H1 (cell line): ENCODE measurements around the gene SERPINB6. TPM values are rescaled to one million over a fixed set of nuclear protein-coding genes. Genes with fewer than 3 reads are reported as not detected.

ENCODE experiments used
- BRCA1 ChIP-seq: IDR thresholded peaks from 2 replicates; pipeline ENCODE4 v1.6.1; 2012; ENCODE audit warnings: low read depth, low read length, improper control_type of control experiment
- CEBPB ChIP-seq: IDR thresholded peaks from 2 replicates; pipeline ENCODE4 v1.6.1; 2012; ENCODE audit warnings: low read depth, low read length
- CHD2 ChIP-seq: IDR thresholded peaks from 2 replicates; pipeline ENCODE4 v1.6.1; 2012; ENCODE audit warnings: low read length, improper control_type of control experiment
- CREB1 ChIP-seq: IDR thresholded peaks from 2 replicates; pipeline ENCODE4 v1.6.1; 2012; ENCODE audit warnings: inconsistent platforms
- EGR1 ChIP-seq: IDR thresholded peaks from 2 replicates; pipeline ENCODE4 v1.6.1; 2011; ENCODE audit warnings: low read depth, low read length, borderline replicate concordance
- FOSL1 ChIP-seq: IDR thresholded peaks from 2 replicates; pipeline ENCODE4 v1.6.1; 2011; ENCODE audit warnings: mild to moderate bottlenecking, low read depth, low read length, moderate library complexity; ENCODE audit not compliant: insufficient read depth
- GABPA ChIP-seq: IDR thresholded peaks from 2 replicates; pipeline ENCODE4 v1.6.1; 2011; ENCODE audit warnings: mild to moderate bottlenecking, low read length, moderate library complexity, borderline replicate concordance; ENCODE audit not compliant: insufficient read depth
- GTF2F1 ChIP-seq: IDR thresholded peaks from 2 replicates; pipeline ENCODE4 v1.6.1; 2012; ENCODE audit warnings: low read depth, low read length, improper control_type of control experiment, borderline replicate concordance
- HDAC6 ChIP-seq: IDR thresholded peaks from one replicate; pipeline ENCODE4 v1.7.1; 2012; ENCODE audit warnings: low read depth, mild to moderate bottlenecking, inconsistent platforms, low read length, moderate library complexity
- JUN ChIP-seq: IDR thresholded peaks from 2 replicates; pipeline ENCODE4 v1.6.1; 2011; ENCODE audit warnings: low read depth, mild to moderate bottlenecking, improper control_type of control experiment, low read length
- JUND ChIP-seq: IDR thresholded peaks from 2 replicates; pipeline ENCODE4 v1.6.1; 2011; ENCODE audit warnings: mild to moderate bottlenecking, improper control_type of control experiment, low read length
- KDM5A ChIP-seq: fragments of 200-600 bp; IDR thresholded peaks from 2 replicates; pipeline ENCODE4 v1.7.1; 2012; ENCODE audit warnings: mild to moderate bottlenecking, low read length, inconsistent platforms, mixed read lengths
- MAFK ChIP-seq: IDR thresholded peaks from 2 replicates; pipeline ENCODE4 v1.6.1; 2012; ENCODE audit warnings: low read depth, mild to moderate bottlenecking, improper control_type of control experiment, low read length
- NANOG ChIP-seq: IDR thresholded peaks from 2 replicates; pipeline ENCODE4 v1.6.1; 2011; ENCODE audit warnings: low read length, low read depth, mild to moderate bottlenecking, inconsistent platforms; ENCODE audit not compliant: insufficient read depth, poor library complexity, severe bottlenecking
- NRF1 ChIP-seq: IDR thresholded peaks from 2 replicates; pipeline ENCODE4 v1.6.1; 2011; ENCODE audit warnings: mild to moderate bottlenecking, low read depth, low read length, improper control_type of control experiment
- PHF8 ChIP-seq: fragments of 200-600 bp; sonication (generic); conservative IDR thresholded peaks from 2 replicates; pipeline ENCODE4 v1.7.1; 2012; ENCODE audit warnings: low read depth, mild to moderate bottlenecking, inconsistent platforms, low read length, moderate library complexity
- RAD21 ChIP-seq, 2 experiments: IDR thresholded peaks in 1 of 2; conservative IDR thresholded peaks in 1 of 2; 2 replicates each; pipeline ENCODE4 v1.6.1; 2011; ENCODE audit warnings: low read depth in 2 of 2, low read length in 2 of 2, improper control_type of control experiment in 1 of 2, inconsistent platforms in 1 of 2, mild to moderate bottlenecking in 1 of 2, moderate library complexity in 1 of 2
- SP4 ChIP-seq: IDR thresholded peaks from 2 replicates; pipeline ENCODE4 v1.6.1; 2012; ENCODE audit warnings: low read length, inconsistent platforms
- SRF ChIP-seq: IDR thresholded peaks from 2 replicates; pipeline ENCODE4 v1.6.1; 2011; ENCODE audit warnings: mild to moderate bottlenecking, low read depth, low read length, moderate library complexity
- TCF12 ChIP-seq: IDR thresholded peaks from 2 replicates; pipeline ENCODE4 v1.6.1; 2011; ENCODE audit warnings: low read depth, mild to moderate bottlenecking, low read length
- YY1 ChIP-seq: IDR thresholded peaks from 2 replicates; pipeline ENCODE4 v1.6.1; 2011; ENCODE audit warnings: low read depth, mild to moderate bottlenecking, low read length
- polyA plus RNA-seq, 7 experiments: library from polyadenylated mRNA; depleted of rRNA in 3 of 7; stranded (reverse) in 5 of 7; unstranded in 2 of 7; fragments of >200 nt in 5 of 7; fragments of 200-250 nt in 2 of 7; gene quantifications; 1 replicate in 5 of 7; 2 replicates in 1 of 7; 4 replicates in 1 of 7; pipeline versions ENCODE4 v1.2.1 to v1.2.3, GENCODE V29; 2011 to 2013; ENCODE audit warnings: missing spikeins in 2 of 7, mixed read lengths in 2 of 7
- total RNA-seq: library from RNA; stranded (reverse); fragmentation: NEBNext Ultra II Directional; extraction: Animal tissue kit (Norgen Biotek cat#: 25700); gene quantifications from 2 replicates; pipeline ENCODE4 v1.2.1, GENCODE V29; 2021
- TF ChIP-seq, protein P1 (sequence below): IDR thresholded peaks from 2 replicates; pipeline ENCODE4 v1.6.1; 2012; ENCODE audit warnings: inconsistent platforms
- TF ChIP-seq, protein P2 (sequence below): IDR thresholded peaks from 2 replicates; pipeline ENCODE4 v1.6.1; 2012; ENCODE audit warnings: low read length, inconsistent platforms

SERPINB6 gene
- total and polyA plus RNA-seq, 2 of the 8 experiments (the other 6 are each of a cell fraction or from before 2014, with no cell fraction given), result 27.2 to 29.4 TPM

DNA sequence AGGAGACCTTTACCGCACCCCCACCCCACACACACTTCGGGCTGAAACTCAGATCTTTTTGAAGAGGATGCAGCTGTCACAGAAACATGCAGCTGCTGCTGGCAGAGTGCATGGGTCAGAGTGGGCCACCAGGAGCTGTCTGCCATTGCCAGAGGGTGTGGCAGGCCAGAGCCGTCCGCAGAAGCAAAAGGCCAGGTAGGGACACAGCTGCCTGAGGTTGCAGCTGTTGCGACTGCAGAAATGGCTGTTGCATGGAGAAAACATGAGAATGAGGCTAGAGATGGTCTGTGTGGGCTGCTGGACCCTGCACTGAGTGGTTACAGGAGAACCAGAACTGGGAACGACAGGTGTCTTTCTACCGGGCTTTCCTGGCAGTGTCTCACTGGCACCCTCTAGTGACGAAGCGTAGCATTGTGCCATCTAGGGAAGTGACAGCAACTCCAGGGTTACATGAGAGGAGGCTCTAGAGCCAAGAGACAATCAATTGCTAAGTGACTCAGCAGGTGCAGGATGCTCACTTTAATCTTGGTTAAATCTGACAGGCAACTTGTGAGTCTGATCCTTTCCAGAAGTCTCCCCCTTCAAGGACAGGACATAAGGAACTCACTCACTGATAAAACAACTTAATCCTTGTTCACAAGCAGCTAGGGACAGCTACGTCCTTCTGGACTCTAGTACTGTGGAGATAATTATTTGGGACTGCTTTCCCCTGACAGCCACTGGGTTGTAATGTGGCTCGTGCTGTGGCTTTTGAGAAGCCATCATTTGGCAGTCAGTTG, 39.2 kb downstream of the SERPINB6 start (continued):
- TF ChIP-seq JUND (peak; percentile 66), SRF (no peak), JUN (no peak), RAD21 (IDR thresholded peaks at IDR 0.05 in 1 of 2, conservative IDR thresholded peaks at IDR 0.05 in 1 of 2; ENCODE audit: low read depth in 2 of 2, low read length in 2 of 2) (peak; percentile 93), CREB1 (peak; percentile 68), FOSL1 (no peak), HDAC6 (no peak), MAFK (peak; percentile 75), NANOG (peak; percentile 37), PHF8 (no peak), BRCA1 (no peak), CEBPB (no peak), NRF1 (no peak), GABPA (no peak), CHD2 (no peak), TCF12 (0 out of 2 replicates have a peak, but pooled peaks have one; percentile 62), YY1 (peak; percentile 61; the same call in 1 of the 2 replicates), KDM5A (no peak), SP4 (no peak), GTF2F1 (no peak), EGR1 (no peak)
- TF ChIP-seq, protein P1, sequence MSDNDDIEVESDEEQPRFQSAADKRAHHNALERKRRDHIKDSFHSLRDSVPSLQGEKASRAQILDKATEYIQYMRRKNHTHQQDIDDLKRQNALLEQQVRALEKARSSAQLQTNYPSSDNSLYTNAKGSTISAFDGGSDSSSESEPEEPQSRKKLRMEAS, result 0 out of 2 replicates have a peak, but pooled peaks have one; percentile 38
- TF ChIP-seq, protein P2, sequence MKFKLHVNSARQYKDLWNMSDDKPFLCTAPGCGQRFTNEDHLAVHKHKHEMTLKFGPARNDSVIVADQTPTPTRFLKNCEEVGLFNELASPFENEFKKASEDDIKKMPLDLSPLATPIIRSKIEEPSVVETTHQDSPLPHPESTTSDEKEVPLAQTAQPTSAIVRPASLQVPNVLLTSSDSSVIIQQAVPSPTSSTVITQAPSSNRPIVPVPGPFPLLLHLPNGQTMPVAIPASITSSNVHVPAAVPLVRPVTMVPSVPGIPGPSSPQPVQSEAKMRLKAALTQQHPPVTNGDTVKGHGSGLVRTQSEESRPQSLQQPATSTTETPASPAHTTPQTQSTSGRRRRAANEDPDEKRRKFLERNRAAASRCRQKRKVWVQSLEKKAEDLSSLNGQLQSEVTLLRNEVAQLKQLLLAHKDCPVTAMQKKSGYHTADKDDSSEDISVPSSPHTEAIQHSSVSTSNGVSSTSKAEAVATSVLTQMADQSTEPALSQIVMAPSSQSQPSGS, result no peak
